ENCODE results near the gene BLACAT1. TPM values are rescaled to one million over a fixed set of nuclear protein-coding genes. Genes with fewer than 3 reads are reported as not detected.

BLACAT1 gene
- total and polyA plus RNA-seq, 9 of the 15 experiments (the other 6 are each of a cell fraction or from before 2014, with no cell fraction given), result 0.10 to 5.9 (median 0.73) TPM

GRCh38 chr1:205495237-205495823, 39.5 kb upstream of the BLACAT1 start (continued):
- TF ChIP-seq ZKSCAN8 (CRISPR knock-in tag; IDR thresholded peaks at IDR 0.05) (no peak), MAFK (IDR thresholded peaks at IDR 0.05; ENCODE audit: low read length) (no peak), RBM34 (IDR thresholded peaks at IDR 0.05; ENCODE audit: borderline replicate concordance, insufficient read depth, low read length) (no peak), FOXJ3 (CRISPR knock-in tag; IDR thresholded peaks at IDR 0.05) (no peak), ARID4B (CRISPR knock-in tag; IDR thresholded peaks at IDR 0.05) (no peak), MAX (CRISPR knock-in tag; IDR thresholded peaks at IDR 0.05) (no peak), MEIS2 (IDR thresholded peaks at IDR 0.05; ENCODE audit: partially characterized antibody) (peak; percentile 95), CHCHD3 (CRISPR knock-in tag; IDR thresholded peaks at IDR 0.05) (no peak), PBX2 (CRISPR knock-in tag; IDR thresholded peaks at IDR 0.05; ENCODE audit: low read depth) (no peak), PBX2 (tag; conservative IDR thresholded peaks at IDR 0.05; ENCODE audit: low read depth) (peak; percentile 97), PATZ1 (CRISPR knock-in tag; IDR thresholded peaks at IDR 0.05; ENCODE audit: borderline replicate concordance) (no peak), HNRNPK (IDR thresholded peaks at IDR 0.05; ENCODE audit: low read depth, low read length, poor library complexity, severe bottlenecking) (no peak), KLF16 (IDR thresholded peaks at IDR 0.05) (no peak), CBX2 (IDR thresholded peaks at IDR 0.05; ENCODE audit: insufficient read depth, low read length, poor library complexity, severe bottlenecking) (no peak), DACH1 (IDR thresholded peaks at IDR 0.05; ENCODE audit: partially characterized antibody) (peak; percentile 57), ZNF644 (tag; IDR thresholded peaks at IDR 0.05; ENCODE audit: low read depth) (no peak), NR3C1 (CRISPR knock-in tag; IDR thresholded peaks at IDR 0.05) (no peak), PHB2 (IDR thresholded peaks at IDR 0.05; ENCODE audit: low read depth) (no peak), EWSR1 (IDR thresholded peaks at IDR 0.05; ENCODE audit: borderline replicate concordance, low read depth, partially characterized antibody) (no peak)
